ENCODE data around the gene KCNIP4.

The KCNIP4 gene

GRCh38 chr4:21769404-21770147, 179.0 kb downstream of the KCNIP4 start:
- H3K36me3 ChIP-seq (ENCODE audit: insufficient read depth), result no peaks in the 10 kb centered on the region
- H3K4me3 ChIP-seq (IDR thresholded peaks at IDR 0.05; ENCODE audit: insufficient read depth, low read depth, low read length), result no peak overlapping the region
- no peak overlapping the region for H2AFZ ChIP-seq (ENCODE audit: low read depth)
- no peak for TF ChIP-seq CTCF (conservative IDR thresholded peaks at IDR 0.05; ENCODE audit: low read depth, low read length)
- no peak overlapping the region for H3K4me2 ChIP-seq
- no peaks in the 10 kb centered on the region for H3K27me3 ChIP-seq (ENCODE audit: insufficient read depth, low read depth)
- no peaks in the 10 kb centered on the region for H3K4me1 ChIP-seq (ENCODE audit: low read depth, poor library complexity, severe bottlenecking)
- no peak overlapping the region for H3K27ac ChIP-seq
- H3K79me2 ChIP-seq (ENCODE audit: insufficient read depth, low read depth), result no peaks in the 10 kb centered on the region
- no peaks in the 10 kb centered on the region for H4K20me1 ChIP-seq (ENCODE audit: insufficient read depth)
- no peak overlapping the region for H3K9ac ChIP-seq

- Histone ChIP-seq H3K36me3 (ENCODE audit: insufficient read depth) (no peaks in the 10 kb centered on the region), H3K4me2 (peak overlapping the region; percentile 29; the same call in 1 of the 2 replicates), H4K20me1 (ENCODE audit: insufficient read depth) (no peaks in the 10 kb centered on the region), H3K79me2 (ENCODE audit: insufficient read depth, low read depth) (no peaks in the 10 kb centered on the region), H3K9ac (no peak overlapping the region), H3K4me3 (IDR thresholded peaks at IDR 0.05; ENCODE audit: insufficient read depth, low read depth, low read length) (no peak overlapping the region), H3K27ac (no peak overlapping the region), H3K4me1 (ENCODE audit: low read depth, poor library complexity, severe bottlenecking) (no peaks in the 10 kb centered on the region), H2AFZ (ENCODE audit: low read depth) (peak overlapping the region; percentile 44; the same call in 1 of the 2 replicates), H3K27me3 (ENCODE audit: insufficient read depth, low read depth) (no peaks in the 10 kb centered on the region)
- peak; percentile 69 for TF ChIP-seq CTCF (conservative IDR thresholded peaks at IDR 0.05; ENCODE audit: low read depth, low read length)
Measured at GRCh38 chr4:21768349-21769310, 179.9 kb downstream of the KCNIP4 start.

- Histone ChIP-seq H3K27me3 (ENCODE audit: insufficient read depth, low read depth) (no peaks in the 10 kb centered on the region), H3K4me3 (IDR thresholded peaks at IDR 0.05; ENCODE audit: insufficient read depth, low read depth, low read length) (no peak overlapping the region), H4K20me1 (ENCODE audit: insufficient read depth) (no peaks in the 10 kb centered on the region), H3K9ac (no peak overlapping the region), H3K79me2 (ENCODE audit: insufficient read depth, low read depth) (no peaks in the 10 kb centered on the region), H3K36me3 (ENCODE audit: insufficient read depth) (no peaks in the 10 kb centered on the region), H2AFZ (ENCODE audit: low read depth) (no peak overlapping the region), H3K4me1 (ENCODE audit: low read depth, poor library complexity, severe bottlenecking) (no peaks in the 10 kb centered on the region), H3K4me2 (no peak overlapping the region), H3K27ac (no peak overlapping the region)
- peak; percentile 74 for TF ChIP-seq CTCF (conservative IDR thresholded peaks at IDR 0.05; ENCODE audit: low read depth, low read length)
Measured at GRCh38 chr4:21765810-21766407, 182.7 kb downstream of the KCNIP4 start.

- Histone ChIP-seq H3K4me1 (ENCODE audit: low read depth, poor library complexity, severe bottlenecking) (no peaks in the 10 kb centered on the region), H3K27ac (no peak overlapping the region), H4K20me1 (ENCODE audit: insufficient read depth) (no peaks in the 10 kb centered on the region), H3K4me3 (IDR thresholded peaks at IDR 0.05; ENCODE audit: insufficient read depth, low read depth, low read length) (no peak overlapping the region), H3K4me2 (no peak overlapping the region), H2AFZ (ENCODE audit: low read depth) (no peak overlapping the region), H3K27me3 (ENCODE audit: insufficient read depth, low read depth) (no peaks in the 10 kb centered on the region), H3K9ac (no peak overlapping the region), H3K79me2 (ENCODE audit: insufficient read depth, low read depth) (no peaks in the 10 kb centered on the region), H3K36me3 (ENCODE audit: insufficient read depth) (no peaks in the 10 kb centered on the region)
- no peak for TF ChIP-seq CTCF (conservative IDR thresholded peaks at IDR 0.05; ENCODE audit: low read depth, low read length)
Measured at GRCh38 chr4:21763855-21764254, 184.7 kb downstream of the KCNIP4 start.

Measured in KMS-11 (cell line).